HG03108 (cell line): ENCODE results near the gene HEATR9.

Source experiments
- ATAC-seq: cut with Tn5 transposase; IDR thresholded peaks from one replicate; pipeline ENCODE4 v1.9.1; 2021; ENCODE audit warnings: moderate library complexity; ENCODE audit not compliant: unreplicated experiment

Gene HEATR9

DNA sequence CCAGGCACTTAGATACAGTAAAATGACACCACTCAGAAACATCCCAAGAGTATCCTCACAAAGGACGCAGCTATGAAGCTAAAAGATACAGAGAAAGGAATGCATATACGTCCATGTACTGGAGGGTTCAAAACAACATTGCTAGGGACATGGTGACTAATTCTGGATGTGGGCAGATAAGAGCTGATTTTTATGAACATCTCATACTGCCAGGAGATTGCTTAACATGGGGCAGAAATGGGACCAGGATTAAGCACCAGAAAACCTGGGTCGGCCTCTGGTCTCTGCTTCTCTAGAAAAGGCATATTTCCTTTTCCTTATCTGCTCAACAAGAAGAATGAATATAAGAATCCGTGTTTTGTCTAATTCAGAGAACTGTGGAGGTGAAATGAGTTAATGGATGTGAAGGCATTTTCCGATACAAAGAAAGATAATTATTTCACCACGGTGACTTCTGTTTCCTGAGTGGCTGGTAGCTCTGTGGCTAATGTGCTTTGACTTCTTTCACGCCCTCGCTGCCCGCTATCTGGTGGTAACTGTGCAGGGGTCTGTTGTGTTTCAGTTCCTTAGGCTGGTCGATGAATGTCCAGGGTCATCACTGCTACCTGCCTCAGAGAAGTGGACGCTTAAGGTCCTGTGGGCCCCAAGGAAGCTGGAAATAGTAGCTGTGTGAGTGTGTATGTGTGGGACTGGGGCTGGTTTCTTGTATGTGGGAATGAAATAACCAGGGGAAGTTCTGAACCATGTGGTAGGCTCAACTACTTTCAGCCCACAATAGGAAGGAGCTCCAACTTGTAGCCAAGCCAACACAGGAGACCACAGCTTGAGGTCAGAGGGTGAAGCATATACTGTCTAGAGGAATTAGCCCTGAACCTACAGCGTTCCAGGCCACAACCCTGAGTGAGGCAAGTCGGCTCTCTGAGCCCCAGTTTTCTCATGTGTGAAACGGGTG lies 27.2 kb upstream of the HEATR9 start:
- peak; percentile 61 for ATAC-seq

GRCh38 chr17:35894206-35894605 lies 25.5 kb upstream of the HEATR9 start:
- ATAC-seq: no peak

DNA sequence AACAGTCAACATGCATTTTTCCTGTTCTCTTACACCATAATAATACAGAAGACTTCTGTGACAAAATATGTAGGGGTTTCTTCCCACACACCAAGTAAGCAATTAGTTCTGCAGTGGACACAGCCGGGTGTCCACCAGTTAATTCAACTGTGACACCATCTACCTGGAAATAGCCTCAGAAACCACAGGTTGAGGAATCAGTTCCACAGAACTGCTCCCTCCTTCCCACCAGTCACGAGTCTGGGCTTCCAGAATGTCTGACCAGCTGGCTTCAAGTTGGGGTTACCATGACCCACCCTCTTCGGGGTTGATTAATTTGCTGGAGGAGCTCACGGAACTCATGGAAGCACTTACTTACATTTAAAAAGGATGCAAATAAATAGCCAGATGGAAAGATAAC lies 25.1 kb upstream of the HEATR9 start:
- ATAC-seq: no peak

GRCh38 chr17:35892091-35893035 lies 23.7 kb upstream of the HEATR9 start:
- no peak for ATAC-seq

GRCh38 chr17:35891269-35891668 lies 22.6 kb upstream of the HEATR9 start:
- ATAC-seq: no peak

DNA sequence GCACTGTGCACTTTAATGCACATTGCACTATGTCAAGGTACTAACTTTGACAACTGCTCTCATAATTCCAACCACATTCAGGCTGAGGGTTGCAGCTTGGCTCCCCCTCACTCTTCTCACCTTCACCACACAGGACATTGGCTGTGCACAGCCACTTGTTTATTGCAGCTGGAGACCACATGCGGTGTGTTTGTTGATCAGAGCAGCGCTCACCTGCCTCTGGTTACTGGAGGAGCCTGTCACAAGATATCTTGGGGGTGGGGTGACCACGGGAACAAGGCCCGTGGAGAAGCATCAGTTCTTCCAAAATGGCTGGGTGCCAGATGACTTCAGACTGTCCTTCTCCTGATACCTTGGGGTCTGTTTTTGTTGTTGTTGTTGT lies 22.1 kb upstream of the HEATR9 start:
- no peak for ATAC-seq

GRCh38 chr17:35889818-35890773 lies 21.4 kb upstream of the HEATR9 start:
- no peak for ATAC-seq

DNA sequence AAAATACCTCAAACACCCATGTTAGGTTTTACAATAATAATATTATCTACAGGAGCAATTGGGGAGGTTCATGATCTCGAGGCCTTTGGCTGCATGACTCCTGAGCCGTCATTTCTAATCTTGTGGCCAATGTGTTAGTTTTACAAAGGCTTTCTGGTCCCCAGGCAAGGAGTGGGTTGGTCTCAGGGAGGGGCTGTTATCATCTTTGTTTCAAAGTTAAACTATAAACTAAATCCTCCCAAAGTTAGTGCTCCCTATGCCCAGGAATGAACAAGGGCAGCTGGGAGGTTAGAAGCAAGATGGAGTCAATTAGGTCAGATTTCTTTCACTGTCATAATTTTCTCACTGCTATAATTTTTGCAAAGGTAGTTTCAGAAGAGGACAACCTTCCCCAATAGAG lies 20.6 kb upstream of the HEATR9 start:
- no peak for ATAC-seq

- peak; percentile 89 for ATAC-seq
Measured at GRCh38 chr17:35879773-35880654, 11.3 kb upstream of the HEATR9 start, which contains the start of gene CCL5. TSS of gene CCL5 (minus strand) at chr17:35880360.

DNA sequence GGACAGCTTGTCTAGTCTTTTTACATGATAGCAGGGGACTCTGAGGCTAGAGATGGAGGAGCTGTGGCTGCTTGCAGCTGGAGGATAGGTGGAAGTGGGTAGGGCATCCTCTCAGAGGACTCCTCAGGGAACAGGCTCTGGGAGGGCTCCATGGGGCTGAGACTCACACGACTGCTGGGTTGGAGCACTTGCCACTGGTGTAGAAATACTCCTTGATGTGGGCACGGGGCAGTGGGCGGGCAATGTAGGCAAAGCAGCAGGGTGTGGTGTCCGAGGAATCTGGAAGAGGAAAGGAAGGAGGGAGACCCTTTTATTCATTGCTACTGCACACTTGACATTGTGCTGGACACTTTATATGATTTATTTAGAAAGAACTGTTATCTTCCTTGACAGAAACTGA lies 9.7 kb upstream of the HEATR9 start:
- ATAC-seq: no peak

- no peak for ATAC-seq
Measured at GRCh38 chr17:35877345-35878029, 8.8 kb upstream of the HEATR9 start.

DNA sequence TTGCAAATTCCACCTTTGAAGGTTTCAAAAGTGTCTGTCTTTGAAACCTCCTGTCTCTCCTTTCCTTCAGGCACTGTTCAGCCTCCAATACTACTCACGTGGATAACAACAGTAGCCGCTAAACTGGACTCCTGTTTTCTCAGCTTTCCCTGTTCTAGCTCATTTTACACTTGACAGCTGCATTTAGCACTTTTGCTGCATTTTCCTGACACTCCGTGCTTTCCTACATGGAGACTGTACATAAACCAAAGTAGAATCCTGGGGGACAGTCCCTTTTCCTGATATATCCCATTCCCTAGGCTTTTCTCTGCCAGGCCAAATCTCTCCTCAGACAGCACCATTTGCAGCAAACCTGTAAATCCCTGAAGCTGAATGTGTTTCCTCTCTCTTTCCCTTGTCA lies 7.8 kb upstream of the HEATR9 start:
- ATAC-seq: no peak

- ATAC-seq: no peak
Measured at GRCh38 chr17:35875800-35876139, 7.1 kb upstream of the HEATR9 start.

GRCh38 chr17:35875072-35875799 lies 6.5 kb upstream of the HEATR9 start:
- no peak for ATAC-seq

DNA sequence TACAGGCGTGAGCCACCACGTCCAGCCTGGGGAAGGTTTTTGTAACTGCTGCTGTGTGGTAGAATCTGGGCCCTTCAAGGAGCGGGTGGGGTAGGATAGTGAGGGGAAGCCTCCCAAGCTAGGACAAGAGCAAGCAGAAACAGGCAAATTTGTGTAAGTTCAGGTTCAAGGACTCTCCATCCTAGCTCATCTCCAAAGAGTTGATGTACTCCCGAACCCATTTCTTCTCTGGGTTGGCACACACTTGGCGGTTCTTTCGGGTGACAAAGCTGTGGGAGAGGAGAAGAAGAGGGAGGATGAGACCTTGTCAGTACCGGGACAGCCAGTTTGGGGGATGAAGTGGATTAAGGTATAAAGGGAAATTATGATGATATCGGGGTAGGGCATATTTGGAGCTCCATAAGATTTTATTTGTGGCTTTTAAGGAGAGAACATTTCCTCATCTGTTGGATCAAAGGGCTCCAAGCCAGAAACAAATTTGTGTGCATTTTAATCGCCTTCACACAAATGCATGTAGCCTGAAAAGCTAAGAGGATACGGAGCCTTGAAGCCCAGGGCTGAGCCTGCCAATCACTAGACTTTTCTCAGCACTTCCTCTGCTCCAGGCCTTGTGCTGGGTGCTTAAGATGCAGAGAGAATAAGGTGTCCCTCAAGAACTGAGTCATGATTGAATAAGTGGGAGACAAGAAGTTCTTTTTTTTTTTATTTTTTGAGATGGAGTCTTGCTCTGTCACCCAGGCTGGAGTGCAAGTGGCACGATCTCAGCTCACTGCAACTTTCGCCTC lies 3.7 kb upstream of the HEATR9 start:
- no peak for ATAC-seq

DNA sequence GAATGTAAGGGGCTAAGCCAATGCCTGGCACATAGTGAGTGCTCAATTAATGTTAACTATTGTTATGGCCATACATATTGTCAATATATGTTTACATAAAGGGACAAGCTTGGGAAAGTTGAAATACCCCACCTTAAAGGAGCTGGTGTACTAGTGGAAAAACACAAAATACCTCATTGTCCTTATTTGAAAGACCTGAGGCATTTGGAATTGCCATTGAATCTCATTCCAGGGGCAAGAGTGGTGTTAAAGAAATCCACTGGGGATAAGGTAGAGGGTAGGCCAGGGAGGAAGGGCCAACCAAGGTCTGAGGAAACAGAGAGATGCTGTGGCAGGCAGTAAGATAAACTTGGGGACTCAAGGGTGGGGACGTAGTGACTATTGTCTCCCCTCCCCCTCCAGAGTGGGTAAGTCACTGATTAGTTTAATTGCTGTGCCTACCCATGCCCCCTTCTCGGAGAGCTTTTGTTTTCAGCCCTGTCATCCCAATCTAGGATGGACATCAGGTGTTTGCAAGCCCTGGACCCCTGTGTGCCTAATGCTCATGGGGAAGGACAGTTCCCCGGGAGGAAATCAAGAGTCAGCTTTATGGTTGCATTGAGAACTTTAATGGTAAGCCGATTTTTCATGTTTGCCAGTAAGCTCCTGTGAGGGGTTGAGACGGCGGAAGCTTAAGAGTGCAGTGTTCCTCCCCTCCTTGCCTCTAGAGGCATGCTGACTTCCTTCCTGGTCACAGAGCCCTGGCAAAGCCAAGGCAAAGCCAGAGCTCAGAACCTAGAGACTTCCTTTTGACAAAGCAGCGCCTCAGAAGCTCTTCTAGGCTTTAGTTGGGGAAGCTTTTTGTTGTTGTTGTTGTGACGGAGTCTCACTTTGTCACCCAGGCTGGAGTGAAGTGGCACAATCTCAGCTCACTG lies 2.5 kb upstream of the HEATR9 start:
- ATAC-seq: no peak

GRCh38 chr17:35867574-35867973 lies 1.1 kb downstream of the HEATR9 start:
- no peak for ATAC-seq
